Activated T-helper 17 cell treated with anti-CD3 and anti-CD28 coated beads, Interleukin-2, amount 50 U/mL, for 72 hours (primary cell): ENCODE results near the gene NRCAM. TPM values are rescaled to one million over a fixed set of nuclear protein-coding genes. Genes with fewer than 3 reads are reported as not detected.
"Not testable (repeated sequence)": the region's sequence is repeated elsewhere in the genome, so short reads cannot be mapped to it uniquely, and the experiment has no call there.

ENCODE experiments used
- ATAC-seq: fragments of 150-1000 bp; cut with Tn5 transposase; replicated peaks from 2 replicates; pipeline ENCODE4 v1.10.0; 2021; ENCODE audit warnings: mild to moderate bottlenecking, moderate library complexity
- H3K27ac Mint-ChIP-seq: one replicate; pipeline ENCODE4 v1.8.0; 2022; ENCODE audit warnings: mixed read lengths
- H3K27me3 Mint-ChIP-seq: one replicate; pipeline ENCODE4 v1.8.0; 2022; ENCODE audit warnings: mixed read lengths
- H3K36me3 Mint-ChIP-seq: one replicate; pipeline ENCODE4 v1.8.0; 2022; ENCODE audit warnings: low read depth, mild to moderate bottlenecking, mixed read lengths
- H3K4me1 Mint-ChIP-seq: one replicate; pipeline ENCODE4 v1.8.0; 2022; ENCODE audit warnings: mixed read lengths
- H3K4me3 Mint-ChIP-seq: one replicate; pipeline ENCODE4 v1.8.0; 2022; ENCODE audit warnings: mild to moderate bottlenecking, mixed read lengths
- H3K9me3 Mint-ChIP-seq: one replicate; pipeline ENCODE4 v1.8.0; 2022; ENCODE audit warnings: mixed read lengths
- total RNA-seq, 2 donors: library from RNA; stranded (reverse); gene quantifications; one replicate each; pipeline ENCODE4 v1.2.3, GENCODE V29; 2022

The NRCAM gene
- total RNA-seq, 2 donors from 2014 or later: not detected

DNA sequence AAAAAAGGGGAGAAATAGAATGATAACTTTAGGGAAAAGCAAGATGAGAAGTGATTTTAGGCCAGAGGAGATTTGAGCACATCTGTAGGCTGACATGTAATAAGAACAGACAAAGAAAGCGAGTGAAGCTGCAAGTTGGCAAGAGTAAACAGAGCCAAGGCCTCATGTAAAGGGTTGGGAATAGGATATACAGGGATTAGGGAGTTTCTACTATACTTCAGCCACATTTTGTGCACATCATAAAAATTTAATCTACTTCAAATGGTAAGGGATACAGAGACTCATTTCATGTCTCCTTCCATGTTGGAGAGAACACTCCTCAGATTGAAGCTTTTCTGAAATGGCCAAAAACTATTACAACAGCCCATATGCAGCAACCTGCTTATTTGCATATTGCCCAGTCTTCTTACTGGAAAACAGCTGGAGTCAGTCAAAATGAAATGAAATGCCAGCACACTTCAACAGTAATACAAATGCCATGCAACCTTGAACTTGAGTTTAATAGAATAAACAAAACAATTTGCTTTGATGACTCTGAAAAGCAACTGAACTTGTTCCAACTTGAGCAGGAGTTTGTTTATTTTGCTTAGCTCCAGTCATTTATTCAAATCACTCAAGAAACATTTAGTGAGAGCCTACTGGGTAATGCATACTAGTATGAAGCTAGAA lies 49.9 kb downstream of the NRCAM start:
- peaks cover 3% of the 10 kb centered on the region for H3K27me3 Mint-ChIP-seq
- ATAC-seq: no peak
- H3K27ac Mint-ChIP-seq: no peak overlapping the region
- no peak overlapping the region for H3K4me3 Mint-ChIP-seq
- no peaks in the 10 kb centered on the region for H3K4me1 Mint-ChIP-seq
- H3K9me3 Mint-ChIP-seq: no peaks in the 10 kb centered on the region
- no peaks in the 10 kb centered on the region for H3K36me3 Mint-ChIP-seq

DNA sequence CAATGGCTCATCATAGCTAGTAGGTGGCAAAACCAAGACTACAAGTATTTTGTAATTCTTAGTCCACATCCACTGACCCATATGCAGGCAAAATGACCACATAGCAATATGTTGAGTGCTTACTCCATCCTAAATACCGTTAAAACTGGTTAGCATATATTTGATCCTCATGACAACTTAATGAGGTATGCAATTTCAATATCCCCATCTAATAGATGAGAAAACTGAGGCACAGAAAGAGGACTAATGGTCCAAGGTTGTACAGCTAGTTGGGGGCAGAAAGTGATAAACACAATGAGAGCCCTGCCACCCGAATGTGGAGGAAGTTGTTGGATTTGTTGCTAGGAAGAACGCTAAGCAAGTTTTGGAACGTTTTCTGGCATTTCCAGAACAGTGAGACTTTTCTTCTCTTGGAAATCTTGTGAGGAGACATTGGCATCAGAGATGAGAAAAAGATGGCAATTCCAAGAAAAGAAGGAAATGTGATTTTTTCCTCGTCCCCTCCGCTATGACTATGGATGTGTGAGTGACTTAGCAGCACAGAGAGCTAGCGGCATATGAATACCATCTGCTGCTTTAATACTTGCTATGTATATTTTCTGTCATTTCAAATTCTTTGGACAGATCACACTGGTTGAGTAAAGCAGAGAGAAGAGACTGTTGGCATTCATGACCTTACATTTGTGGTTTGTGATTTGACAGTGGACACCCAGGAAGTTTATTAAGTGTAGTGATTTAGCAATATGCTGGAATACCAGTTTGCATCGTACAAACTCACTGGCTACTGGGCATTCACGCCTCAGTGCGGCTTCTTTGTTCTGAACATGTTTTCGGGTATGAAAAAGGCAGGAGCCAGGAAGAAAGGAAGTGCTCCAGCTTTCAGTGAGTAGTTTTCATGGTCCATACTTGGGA lies 51.5 kb downstream of the NRCAM start:
- no peaks in the 10 kb centered on the region for H3K9me3 Mint-ChIP-seq
- ATAC-seq: no peak
- no peaks in the 10 kb centered on the region for H3K4me1 Mint-ChIP-seq
- no peak overlapping the region for H3K4me3 Mint-ChIP-seq
- H3K36me3 Mint-ChIP-seq: no peaks in the 10 kb centered on the region
- no peak overlapping the region for H3K27ac Mint-ChIP-seq
- H3K27me3 Mint-ChIP-seq: peaks cover 5% of the 10 kb centered on the region

DNA sequence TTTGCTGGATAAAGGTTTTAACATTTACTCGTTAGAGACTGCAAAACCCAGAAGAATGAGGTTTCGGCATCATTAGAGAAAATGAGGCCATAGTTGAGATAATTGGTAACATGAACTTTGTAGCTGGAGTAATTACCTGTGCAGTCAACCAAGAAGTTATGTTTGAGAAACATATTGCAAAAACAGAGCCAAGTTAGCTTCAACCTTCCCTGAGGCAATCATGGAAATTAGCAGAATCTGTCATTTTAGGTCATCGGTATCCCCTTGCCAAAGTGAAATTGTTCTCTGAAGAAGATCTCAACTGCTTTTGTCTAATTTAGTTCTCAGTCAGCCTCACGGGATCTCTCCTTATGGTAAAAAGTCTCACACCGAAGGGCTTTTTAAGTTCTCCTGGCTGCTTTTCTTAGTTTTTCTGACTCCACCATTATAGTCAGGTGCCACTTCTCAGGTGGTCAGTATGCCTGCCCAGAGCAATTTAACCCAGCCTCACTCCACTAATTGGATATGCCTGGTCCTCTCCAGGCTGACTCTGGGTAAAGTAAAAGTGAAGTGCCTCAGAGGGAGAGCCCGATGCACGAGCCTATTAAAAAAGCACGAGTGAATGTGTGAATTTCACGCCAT lies 52.5 kb downstream of the NRCAM start:
- no peak for ATAC-seq
- Mint-ChIP-seq H3K36me3 (no peaks in the 10 kb centered on the region), H3K27ac (no peak overlapping the region), H3K4me3 (no peak overlapping the region), H3K27me3 (peaks cover 7% of the 10 kb centered on the region), H3K4me1 (no peaks in the 10 kb centered on the region), H3K9me3 (no peaks in the 10 kb centered on the region)

DNA sequence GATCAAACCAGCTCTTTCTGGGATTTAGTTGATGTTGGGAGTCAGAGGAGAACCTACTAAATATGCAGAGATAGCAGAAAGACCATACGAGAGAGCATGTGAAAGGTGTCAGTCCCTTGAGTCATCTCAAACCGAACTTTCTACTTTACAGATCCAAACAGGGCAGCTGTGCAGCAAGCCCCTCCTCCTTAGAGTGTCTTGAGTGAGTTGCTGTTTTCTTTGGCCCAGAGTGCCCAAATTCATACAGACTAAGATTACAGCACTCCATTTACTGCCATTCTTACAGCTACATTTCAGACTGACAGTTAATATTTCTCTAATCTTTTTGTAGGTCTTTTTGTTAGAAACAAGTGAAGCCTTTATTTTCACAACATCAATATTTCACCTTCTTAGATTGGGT lies 53.4 kb downstream of the NRCAM start:
- Mint-ChIP-seq H3K9me3 (no peaks in the 10 kb centered on the region), H3K4me1 (no peaks in the 10 kb centered on the region), H3K27ac (no peak overlapping the region), H3K27me3 (peaks cover 15% of the 10 kb centered on the region), H3K36me3 (no peaks in the 10 kb centered on the region), H3K4me3 (no peak overlapping the region)
- no peak for ATAC-seq

DNA sequence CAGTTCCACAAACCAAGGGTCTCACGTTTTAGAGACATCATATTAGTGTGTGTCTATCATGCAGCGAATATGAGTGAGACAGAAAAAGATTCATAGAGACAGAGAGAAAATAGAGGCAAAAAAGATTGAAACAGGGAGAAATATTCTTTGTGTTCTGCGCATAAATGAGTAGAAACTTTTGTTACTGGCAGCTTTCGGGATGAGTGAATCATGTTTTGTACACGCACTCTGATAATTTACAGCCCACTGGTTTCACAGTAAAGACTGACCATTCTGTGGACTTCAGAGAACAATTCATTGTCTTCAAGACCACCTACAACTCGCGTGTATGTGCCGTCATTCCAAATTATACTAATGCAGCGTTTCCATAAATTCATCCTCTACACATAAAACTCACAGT lies 60.2 kb downstream of the NRCAM start:
- no peaks in the 10 kb centered on the region for H3K4me1 Mint-ChIP-seq
- H3K27ac Mint-ChIP-seq: no peak overlapping the region
- no peak for ATAC-seq
- H3K9me3 Mint-ChIP-seq: no peaks in the 10 kb centered on the region
- H3K4me3 Mint-ChIP-seq: no peak overlapping the region
- no peaks in the 10 kb centered on the region for H3K36me3 Mint-ChIP-seq
- peaks cover 23% of the 10 kb centered on the region for H3K27me3 Mint-ChIP-seq

DNA sequence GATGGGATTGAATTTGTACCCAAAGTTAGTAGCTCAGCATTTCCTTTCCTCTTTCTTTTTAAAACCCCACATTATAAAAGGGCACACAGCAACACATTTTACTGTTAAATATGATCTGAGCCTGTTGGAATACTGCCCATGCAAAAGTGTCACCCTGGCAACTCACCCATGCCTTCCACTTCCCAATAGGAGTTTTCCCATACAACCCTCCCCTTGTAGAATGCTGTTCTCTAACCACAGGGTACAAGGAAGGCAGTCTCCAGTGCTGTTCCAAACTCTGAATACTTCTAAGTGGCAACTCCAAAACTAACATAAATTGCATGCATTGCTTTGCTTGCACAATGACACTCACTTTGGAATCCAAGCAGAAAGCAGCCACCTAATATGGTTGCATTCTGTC lies 60.8 kb downstream of the NRCAM start:
- no peak for ATAC-seq
- Mint-ChIP-seq H3K4me1 (no peaks in the 10 kb centered on the region), H3K36me3 (no peaks in the 10 kb centered on the region), H3K27me3 (peaks cover 23% of the 10 kb centered on the region), H3K27ac (no peak overlapping the region), H3K4me3 (no peak overlapping the region), H3K9me3 (peaks cover 3% of the 10 kb centered on the region)

DNA sequence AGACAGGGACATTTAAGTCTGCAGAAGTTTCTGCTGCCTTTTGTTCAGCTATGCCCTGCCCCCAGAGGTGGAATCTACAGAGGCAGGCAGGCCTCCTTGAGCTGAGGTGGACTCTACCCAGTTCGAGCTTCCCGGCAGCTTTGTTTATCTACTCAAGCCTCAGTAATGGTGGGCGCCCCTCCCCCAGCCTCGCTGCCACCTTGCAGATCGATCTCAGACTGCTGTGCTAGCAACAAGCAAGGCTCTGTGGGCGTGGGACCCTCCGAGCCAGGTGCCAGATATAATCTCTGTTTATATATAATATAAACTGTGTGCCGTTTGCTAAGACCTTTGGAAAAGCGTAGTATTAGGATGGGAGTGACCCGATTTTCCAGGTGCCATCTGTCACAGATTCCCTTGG lies 63.1 kb downstream of the NRCAM start:
- H3K27me3 Mint-ChIP-seq: peaks cover 13% of the 10 kb centered on the region
- not testable (repeated sequence) for ATAC-seq, H3K27ac Mint-ChIP-seq, H3K36me3 Mint-ChIP-seq, H3K4me3 Mint-ChIP-seq, H3K9me3 Mint-ChIP-seq, H3K4me1 Mint-ChIP-seq

DNA sequence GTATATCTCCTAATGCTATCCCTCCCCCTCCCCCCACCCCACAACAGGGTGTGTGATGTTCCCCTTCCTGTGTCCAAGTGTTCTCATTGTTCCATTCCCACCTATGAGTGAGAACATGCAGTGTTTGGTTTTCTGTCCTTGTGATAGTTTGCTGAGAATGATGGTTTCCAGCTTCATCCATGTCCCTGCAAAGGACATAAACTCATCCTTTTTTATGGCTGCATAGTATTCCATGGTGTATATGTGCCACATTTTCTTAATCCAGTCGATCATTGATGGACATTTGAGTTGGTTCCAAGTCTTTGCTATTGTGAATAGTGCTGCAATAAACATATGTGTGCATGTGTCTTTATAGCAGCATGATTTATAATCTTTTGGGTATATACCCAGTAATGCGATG lies 68.5 kb downstream of the NRCAM start:
- ATAC-seq, H3K36me3 Mint-ChIP-seq, H3K4me1 Mint-ChIP-seq, H3K9me3 Mint-ChIP-seq, H3K27me3 Mint-ChIP-seq, H3K4me3 Mint-ChIP-seq, H3K27ac Mint-ChIP-seq: not testable (repeated sequence)

DNA sequence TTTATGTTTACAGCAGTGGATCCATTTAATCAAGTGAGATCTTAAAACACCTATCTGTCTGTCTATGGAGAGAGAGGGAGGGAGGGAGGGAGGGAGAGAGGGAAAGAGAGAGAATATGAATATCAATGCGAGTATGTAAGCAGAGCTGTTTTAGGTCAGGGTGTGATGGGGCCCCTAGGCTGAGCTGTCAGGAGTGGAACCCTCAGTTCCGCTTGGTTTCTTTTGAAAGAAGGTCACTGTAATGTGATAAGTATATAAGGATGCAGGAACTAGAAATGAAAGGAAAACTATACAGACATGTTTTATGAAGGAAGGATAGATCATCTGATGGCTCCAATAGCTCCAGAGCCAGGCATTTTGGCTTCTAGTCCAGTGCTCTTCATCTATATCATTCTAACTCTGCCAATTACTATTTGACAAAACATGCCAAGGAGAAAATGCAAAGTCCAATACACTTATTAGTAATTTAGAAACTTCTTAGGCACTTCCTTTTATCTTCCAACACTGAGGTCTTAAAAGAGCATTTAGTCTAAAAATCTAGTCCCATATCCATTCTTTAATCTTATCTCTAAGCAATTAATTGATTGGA lies 70.3 kb downstream of the NRCAM start:
- peaks cover 6% of the 10 kb centered on the region for H3K27me3 Mint-ChIP-seq
- no peaks in the 10 kb centered on the region for H3K4me1 Mint-ChIP-seq
- H3K27ac Mint-ChIP-seq: no peak overlapping the region
- peaks cover 4% of the 10 kb centered on the region for H3K9me3 Mint-ChIP-seq
- no peak overlapping the region for H3K4me3 Mint-ChIP-seq
- ATAC-seq: no peak
- no peaks in the 10 kb centered on the region for H3K36me3 Mint-ChIP-seq

DNA sequence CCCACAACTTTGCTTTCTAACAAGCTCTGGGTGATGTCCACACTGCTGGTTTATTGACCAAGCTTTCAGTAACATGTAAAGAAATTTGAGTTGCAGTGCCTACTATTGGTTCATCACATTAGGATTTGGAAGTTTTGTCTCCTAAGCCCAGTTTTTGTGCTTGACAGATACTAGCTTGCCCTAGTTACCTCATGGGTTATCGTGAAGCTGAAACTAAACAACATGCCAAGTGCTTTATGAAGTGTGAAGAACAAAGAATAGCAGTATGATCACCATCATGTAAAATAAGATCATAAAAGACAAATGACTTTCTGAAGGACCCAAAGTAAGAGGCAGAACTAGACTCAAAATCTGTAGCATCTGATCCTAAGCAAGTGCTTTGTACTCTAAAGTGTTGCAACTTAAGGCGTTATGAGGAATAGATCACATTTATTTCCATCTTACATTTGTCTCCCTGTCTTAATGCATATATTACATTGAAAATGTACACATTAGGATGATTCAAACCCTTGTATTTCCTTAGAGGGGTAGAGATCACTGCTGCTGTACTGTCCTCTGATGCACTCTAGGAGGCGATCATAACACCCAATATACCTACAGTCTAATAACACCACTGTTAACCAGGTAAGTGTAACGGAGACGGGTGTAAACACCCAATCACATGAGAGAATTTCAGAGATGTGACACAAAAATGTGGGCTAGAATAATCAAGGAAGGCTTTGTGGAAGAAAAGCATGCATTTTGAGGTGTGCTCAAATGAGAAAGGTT lies 71.3 kb downstream of the NRCAM start:
- H3K9me3 Mint-ChIP-seq: no peaks in the 10 kb centered on the region
- no peak for ATAC-seq
- H3K36me3 Mint-ChIP-seq: no peaks in the 10 kb centered on the region
- peaks cover 6% of the 10 kb centered on the region for H3K27me3 Mint-ChIP-seq
- no peak overlapping the region for H3K27ac Mint-ChIP-seq
- no peaks in the 10 kb centered on the region for H3K4me1 Mint-ChIP-seq
- H3K4me3 Mint-ChIP-seq: no peak overlapping the region

DNA sequence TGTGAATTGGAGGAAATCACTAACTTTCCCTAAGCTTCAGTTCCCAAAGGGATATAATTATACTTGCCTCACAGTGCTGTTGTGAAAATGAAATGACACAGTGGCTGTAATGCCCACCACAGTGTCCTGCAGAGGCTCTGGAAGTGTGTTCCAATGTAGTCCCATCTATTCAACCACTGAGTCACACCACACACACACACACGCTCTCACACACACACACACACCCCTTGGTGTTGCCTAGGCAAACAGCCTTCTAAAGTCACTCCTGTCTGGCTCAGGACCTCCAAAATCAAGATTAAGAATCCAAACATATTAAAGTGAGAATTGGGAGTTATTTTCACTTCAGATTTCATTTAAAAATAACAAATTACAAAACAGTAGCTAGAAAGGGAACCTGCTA lies 73.3 kb downstream of the NRCAM start:
- no peaks in the 10 kb centered on the region for H3K36me3 Mint-ChIP-seq
- no peak overlapping the region for H3K4me3 Mint-ChIP-seq
- H3K27me3 Mint-ChIP-seq: peaks cover 11% of the 10 kb centered on the region
- no peak overlapping the region for H3K27ac Mint-ChIP-seq
- no peak for ATAC-seq
- no peaks in the 10 kb centered on the region for H3K9me3 Mint-ChIP-seq
- no peaks in the 10 kb centered on the region for H3K4me1 Mint-ChIP-seq

DNA sequence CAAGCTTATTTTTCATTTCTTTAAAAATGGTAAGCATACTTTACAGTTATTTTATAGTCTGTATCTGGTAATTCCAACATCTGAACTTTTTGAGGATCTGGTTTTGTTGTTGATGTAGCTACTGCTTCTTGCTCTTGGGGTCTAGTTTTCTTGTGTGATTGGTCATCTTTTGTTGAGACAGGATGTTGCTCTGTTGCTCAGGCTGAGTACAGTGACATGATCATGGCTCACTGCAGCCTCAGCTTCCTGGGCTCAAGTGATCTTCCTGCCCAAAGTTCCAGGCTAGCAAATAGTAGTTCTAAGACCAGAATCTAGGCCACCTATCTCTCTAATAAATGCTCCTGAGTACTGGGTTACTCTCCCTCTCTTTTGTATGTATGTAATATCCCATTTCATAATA lies 75.7 kb downstream of the NRCAM start:
- ATAC-seq: no peak
- H3K4me3 Mint-ChIP-seq: no peak overlapping the region
- H3K27ac Mint-ChIP-seq: no peak overlapping the region
- no peaks in the 10 kb centered on the region for H3K4me1 Mint-ChIP-seq
- H3K9me3 Mint-ChIP-seq: no peaks in the 10 kb centered on the region
- H3K27me3 Mint-ChIP-seq: peaks cover 11% of the 10 kb centered on the region
- no peaks in the 10 kb centered on the region for H3K36me3 Mint-ChIP-seq

DNA sequence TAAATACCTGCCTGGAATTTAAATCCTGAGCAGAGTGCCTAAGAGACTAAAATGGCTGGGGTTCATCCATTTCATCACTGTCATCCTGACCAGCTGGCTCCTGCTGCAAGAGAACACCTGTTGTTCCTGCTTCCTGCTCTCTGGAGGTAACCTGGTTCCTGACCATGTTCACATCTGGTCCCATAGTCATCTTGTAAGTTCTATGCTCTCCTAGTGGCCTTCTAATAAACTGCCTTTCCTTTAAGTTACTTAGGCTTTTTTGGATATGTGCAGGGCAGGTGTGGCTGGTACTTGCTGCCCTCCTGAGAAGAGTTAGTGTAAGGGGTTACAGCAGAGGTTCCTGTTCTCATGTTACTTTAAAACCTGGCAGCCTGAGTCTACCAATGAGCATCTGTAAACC lies 80.0 kb downstream of the NRCAM start:
- ATAC-seq: no peak
- no peaks in the 10 kb centered on the region for H3K36me3 Mint-ChIP-seq

DNA sequence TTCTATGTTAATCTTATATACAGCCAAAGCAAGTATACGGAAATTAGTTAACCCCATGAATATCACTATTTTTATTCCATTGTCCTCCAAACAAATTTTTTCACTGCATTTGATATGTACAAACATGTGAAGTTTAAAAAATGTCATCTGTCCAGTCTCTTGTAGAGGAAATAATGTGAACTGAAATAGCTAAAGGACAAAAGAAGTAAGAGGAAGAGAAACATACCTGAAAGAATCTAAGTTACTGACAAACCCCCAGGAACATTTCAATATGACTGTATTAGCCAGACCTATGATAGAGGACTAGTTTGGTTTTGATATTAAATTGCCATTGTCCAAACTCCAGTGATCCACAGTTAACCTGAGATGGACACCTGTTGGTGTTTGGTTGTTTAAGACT lies 80.6 kb downstream of the NRCAM start:
- ATAC-seq: no peak
- peaks cover 18% of the 10 kb centered on the region for H3K27me3 Mint-ChIP-seq
- no peak overlapping the region for H3K27ac Mint-ChIP-seq
- peaks cover 4% of the 10 kb centered on the region for H3K9me3 Mint-ChIP-seq
- no peak overlapping the region for H3K4me3 Mint-ChIP-seq
- no peaks in the 10 kb centered on the region for H3K4me1 Mint-ChIP-seq
- H3K36me3 Mint-ChIP-seq: no peaks in the 10 kb centered on the region

More for the DNA sequence above, 80.0 kb downstream of the NRCAM start:
- Mint-ChIP-seq H3K4me1 (no peaks in the 10 kb centered on the region), H3K27ac (no peak overlapping the region), H3K9me3 (peaks cover 4% of the 10 kb centered on the region), H3K27me3 (peaks cover 16% of the 10 kb centered on the region), H3K4me3 (no peak overlapping the region)
